LNCAP (cell line): ENCODE measurements around the gene PDE4D.

Source experiments
- TF ChIP-seq, protein P1 (sequence below): fragments of 450-650 bp; IDR thresholded peaks from 2 replicates; pipeline ENCODE4 v1.5.1; 2017; ENCODE audit warnings: mild to moderate bottlenecking

PDE4D gene

DNA sequence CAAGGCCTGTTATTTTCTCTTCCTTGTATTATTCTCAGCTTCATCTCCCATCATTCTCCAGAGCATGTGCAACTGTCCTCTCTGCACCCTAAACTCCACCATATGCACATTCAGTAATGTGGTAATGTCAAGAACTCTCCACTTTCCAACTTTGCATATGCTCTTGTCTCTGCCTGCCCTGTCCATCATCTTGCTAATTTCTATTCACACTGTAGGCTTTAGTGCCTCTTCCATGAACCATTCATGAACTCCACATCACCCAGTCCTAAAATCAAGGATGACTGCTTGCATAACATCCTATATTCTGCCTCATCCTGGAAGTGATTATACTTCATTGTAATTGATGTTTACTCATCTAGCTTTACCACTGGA, 354.8 kb downstream of the PDE4D start:
- TF ChIP-seq, protein P1, sequence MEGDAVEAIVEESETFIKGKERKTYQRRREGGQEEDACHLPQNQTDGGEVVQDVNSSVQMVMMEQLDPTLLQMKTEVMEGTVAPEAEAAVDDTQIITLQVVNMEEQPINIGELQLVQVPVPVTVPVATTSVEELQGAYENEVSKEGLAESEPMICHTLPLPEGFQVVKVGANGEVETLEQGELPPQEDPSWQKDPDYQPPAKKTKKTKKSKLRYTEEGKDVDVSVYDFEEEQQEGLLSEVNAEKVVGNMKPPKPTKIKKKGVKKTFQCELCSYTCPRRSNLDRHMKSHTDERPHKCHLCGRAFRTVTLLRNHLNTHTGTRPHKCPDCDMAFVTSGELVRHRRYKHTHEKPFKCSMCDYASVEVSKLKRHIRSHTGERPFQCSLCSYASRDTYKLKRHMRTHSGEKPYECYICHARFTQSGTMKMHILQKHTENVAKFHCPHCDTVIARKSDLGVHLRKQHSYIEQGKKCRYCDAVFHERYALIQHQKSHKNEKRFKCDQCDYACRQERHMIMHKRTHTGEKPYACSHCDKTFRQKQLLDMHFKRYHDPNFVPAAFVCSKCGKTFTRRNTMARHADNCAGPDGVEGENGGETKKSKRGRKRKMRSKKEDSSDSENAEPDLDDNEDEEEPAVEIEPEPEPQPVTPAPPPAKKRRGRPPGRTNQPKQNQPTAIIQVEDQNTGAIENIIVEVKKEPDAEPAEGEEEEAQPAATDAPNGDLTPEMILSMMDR: no peak

DNA sequence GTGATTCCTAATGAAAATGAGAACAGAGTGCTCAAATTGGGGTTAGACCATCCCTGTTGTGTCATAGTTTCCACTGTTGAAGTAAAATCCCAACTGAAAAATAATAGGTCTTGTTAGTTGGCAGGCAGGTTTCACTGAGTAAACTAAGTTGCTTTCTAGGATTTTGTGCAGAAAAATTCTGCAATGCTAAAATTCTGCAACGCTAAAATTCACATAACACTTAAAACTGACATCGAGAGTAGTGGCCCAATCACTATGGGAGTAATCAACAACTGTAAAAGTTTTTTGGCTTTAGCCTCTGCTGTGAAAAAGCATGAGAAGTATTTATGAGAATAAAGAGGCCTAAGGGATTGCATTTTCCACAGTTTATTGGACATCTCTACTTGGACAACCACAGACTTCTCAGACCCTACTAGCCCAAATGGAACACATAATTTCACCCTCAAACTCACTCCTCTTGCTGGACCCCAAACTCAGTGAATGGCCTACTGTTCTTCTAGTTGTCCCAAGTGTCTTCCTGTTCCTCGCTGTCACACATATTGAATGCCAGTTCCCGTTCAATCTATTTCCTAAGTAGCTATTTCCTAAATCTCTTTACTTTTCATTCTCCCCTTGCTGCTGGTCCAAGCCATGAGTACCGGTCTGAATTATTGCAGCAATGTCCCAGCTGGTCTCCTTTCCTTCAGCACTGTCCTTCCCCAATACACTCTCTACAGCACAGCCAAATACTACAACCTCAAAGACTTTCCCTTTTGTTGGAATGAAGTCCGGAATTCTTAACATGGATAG, 355.4 kb downstream of the PDE4D start:
- TF ChIP-seq, protein P1: no peak

DNA sequence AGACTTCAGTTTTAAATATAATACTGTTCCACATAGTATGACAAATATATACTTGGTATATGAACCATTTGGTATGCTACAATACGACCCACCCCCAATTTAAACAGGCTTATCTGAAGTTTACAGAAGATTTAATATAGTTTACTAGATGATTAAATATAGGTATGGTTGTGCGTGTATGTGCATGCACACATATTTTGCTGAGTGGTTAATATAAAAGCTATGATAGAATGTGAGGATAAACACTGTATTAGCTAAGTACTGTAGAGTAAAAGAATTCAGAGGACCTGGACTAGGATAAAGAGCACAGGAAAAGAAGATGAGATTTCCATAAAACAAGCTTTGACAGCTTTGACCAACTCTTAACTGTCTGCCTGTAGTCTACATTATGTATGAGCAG, 356.7 kb downstream of the PDE4D start:
- TF ChIP-seq, protein P1: no peak

DNA sequence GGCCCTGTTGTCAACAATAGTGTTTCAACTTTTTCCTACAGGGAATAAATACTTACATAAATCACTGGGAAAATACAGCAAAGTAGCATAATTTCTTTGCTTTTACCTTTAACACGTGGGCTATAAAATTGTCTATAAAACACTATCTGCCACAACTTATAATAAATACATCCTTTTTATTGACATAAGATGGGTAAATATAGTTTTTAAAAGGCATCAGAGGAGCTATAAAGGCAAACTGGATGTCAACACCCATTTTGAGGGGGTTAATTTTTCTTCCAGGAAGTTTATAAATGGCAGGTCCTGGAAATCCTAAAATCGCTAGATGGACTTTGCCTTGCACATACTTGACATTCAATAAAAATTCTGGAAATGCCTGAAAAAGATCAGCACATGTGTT, 358.0 kb downstream of the PDE4D start:
- TF ChIP-seq, protein P1: no peak

DNA sequence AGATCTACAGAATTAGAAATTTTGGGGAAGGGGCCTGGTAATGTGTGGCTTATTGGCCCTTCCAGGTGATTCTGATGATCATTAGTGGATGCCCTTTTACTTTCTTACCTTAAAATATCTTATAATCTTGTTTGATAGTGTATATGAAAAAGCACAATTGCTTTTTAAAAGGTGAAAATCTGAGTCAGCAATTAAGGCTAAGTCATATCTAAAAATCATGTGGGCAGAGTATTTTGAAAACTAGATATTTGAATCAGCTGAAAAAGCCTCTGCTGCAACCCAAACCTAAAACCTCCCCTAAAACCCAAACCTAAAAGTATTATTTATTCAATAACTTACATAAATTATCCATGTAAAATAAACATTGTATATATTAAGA, 359.8 kb downstream of the PDE4D start:
- TF ChIP-seq, protein P1: no peak

DNA sequence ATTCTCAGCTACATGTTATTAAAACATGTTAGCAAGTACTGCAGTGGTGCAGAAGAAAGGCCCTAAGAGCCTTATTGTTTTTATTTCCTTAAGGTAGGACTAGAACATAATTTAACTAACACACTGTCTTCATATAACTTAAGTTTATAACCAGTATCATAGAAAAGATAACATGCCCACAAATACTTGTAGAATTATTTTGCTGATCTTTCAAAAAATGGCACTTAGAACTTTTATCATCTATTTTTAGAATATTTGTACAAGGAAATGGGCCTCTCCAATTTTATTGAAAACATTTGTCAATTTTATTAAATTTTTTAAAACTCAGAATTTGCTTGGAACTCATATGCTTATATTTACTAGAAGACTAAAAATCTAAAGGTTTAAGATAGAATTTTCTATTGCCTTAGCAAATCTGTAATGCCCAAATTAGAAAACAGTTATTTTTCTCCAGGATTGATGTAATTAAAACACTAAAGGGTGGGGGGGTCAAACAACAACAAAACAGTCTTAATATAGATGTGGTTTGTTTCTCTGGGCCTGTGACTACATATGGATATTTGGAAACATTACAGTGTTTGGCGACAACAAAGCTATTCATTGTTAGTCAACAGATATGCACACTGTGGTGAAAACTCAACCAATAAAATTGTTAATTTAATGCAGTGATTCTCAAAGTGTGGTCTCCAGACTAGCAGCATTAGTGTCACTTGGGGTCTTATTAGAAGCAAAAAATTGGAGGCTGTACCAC, 360.4 kb downstream of the PDE4D start:
- TF ChIP-seq, protein P1: no peak

DNA sequence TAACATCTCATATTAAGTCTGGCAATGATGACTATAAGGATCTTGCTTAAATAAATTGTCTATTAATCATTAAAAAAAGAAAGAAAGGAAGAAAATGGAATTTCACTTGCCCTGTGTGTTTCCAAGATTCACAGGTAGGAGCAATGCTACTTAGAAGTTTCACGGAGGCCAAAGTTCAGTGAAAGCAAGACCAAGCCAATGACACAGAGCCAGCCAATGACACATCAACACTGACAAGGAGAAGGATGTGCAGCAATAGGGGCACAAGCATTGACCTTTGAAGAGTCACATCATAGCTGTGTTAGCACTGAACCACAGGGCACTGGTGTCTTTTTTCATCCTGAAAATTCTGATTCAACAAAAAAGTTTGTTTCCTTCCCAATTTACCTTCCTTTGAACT, 364.3 kb downstream of the PDE4D start:
- TF ChIP-seq, protein P1: no peak
